ENCODE measurements around the gene ABTB1. TPM values are rescaled to one million over a fixed set of nuclear protein-coding genes. Genes with fewer than 3 reads are reported as not detected.

Gene ABTB1
- total and polyA plus RNA-seq, 12 donors: 2.8 to 96.0 (median 32.2) TPM

GRCh38 chr3:127730171-127730570, 57.4 kb downstream of the ABTB1 start:
- no peaks in the 10 kb centered on the region for H3K27me3 ChIP-seq
- H3K36me3 ChIP-seq (replicated peaks in 1 of 2): no peaks in the 10 kb centered on the region
- no peak overlapping the region for H3K4me3 ChIP-seq
- intact Hi-C loops (cut with DNase I): no loop called here
- WGBS, 4 donors: 89 to 97% (median 90%) methylated on average over 5 to 8 of the region's 8 CpGs
- TF ChIP-seq CTCF (IDR thresholded peaks at IDR 0.05) (no peak), POLR2A (IDR thresholded peaks at IDR 0.05) (no peak)
- no peak for DNase-seq
- no peaks in the 10 kb centered on the region for H3K9me3 ChIP-seq (replicated peaks in 1 of 3)
- H3K4me1 ChIP-seq (replicated peaks in 1 of 2): peaks cover 10 to 31% of the 10 kb centered on the region in 2 donors
- no peak overlapping the region for H3K27ac ChIP-seq

Other genes starting within 250 kb of the ABTB1 start
- gene TPRA1, start 82.2 kb upstream of the ABTB1 start, total RNA-seq: 10 to 100 TPM; 28.0 to 65.6 (median 45.9) TPM
- 10 to 100 TPM; 13.5 to 54.5 (median 47.0) TPM for gene TPRA1, start 82.2 kb upstream of the ABTB1 start, polyA plus RNA-seq
- gene MCM2, start 74.5 kb upstream of the ABTB1 start, total RNA-seq: 10 to 100 TPM in 5 of 9 donors, 1 to 10 TPM in 4; 4.8 to 27.0 (median 10.1) TPM
- 1 to 10 TPM; 1.7 to 3.0 (median 2.5) TPM for gene MCM2, start 74.5 kb upstream of the ABTB1 start, polyA plus RNA-seq
- gene PODXL2, start 43.8 kb upstream of the ABTB1 start, total RNA-seq: 10 to 100 TPM; 11.9 to 52.4 (median 24.3) TPM
- 10 to 100 TPM; 17.0 to 28.7 (median 22.5) TPM for gene PODXL2, start 43.8 kb upstream of the ABTB1 start, polyA plus RNA-seq
- 10 to 100 TPM in 8 of 9 donors, 1 to 10 TPM in 1; 1.9 to 42.3 (median 35.1) TPM for gene MGLL, start 149.6 kb downstream of the ABTB1 start, total RNA-seq
- gene MGLL, start 149.6 kb downstream of the ABTB1 start, polyA plus RNA-seq: 10 to 100 TPM; 18.8 to 48.1 (median 19.7) TPM
- gene KBTBD12, start 242.3 kb downstream of the ABTB1 start, total RNA-seq: under 1 TPM; 0.07 to 0.95 (median 0.33) TPM
- gene KBTBD12, start 242.3 kb downstream of the ABTB1 start, polyA plus RNA-seq: under 1 TPM; 0.24 to 0.57 (median 0.55) TPM